Measurements from ENCODE around the gene WDR1.

Gene WDR1

DNA sequence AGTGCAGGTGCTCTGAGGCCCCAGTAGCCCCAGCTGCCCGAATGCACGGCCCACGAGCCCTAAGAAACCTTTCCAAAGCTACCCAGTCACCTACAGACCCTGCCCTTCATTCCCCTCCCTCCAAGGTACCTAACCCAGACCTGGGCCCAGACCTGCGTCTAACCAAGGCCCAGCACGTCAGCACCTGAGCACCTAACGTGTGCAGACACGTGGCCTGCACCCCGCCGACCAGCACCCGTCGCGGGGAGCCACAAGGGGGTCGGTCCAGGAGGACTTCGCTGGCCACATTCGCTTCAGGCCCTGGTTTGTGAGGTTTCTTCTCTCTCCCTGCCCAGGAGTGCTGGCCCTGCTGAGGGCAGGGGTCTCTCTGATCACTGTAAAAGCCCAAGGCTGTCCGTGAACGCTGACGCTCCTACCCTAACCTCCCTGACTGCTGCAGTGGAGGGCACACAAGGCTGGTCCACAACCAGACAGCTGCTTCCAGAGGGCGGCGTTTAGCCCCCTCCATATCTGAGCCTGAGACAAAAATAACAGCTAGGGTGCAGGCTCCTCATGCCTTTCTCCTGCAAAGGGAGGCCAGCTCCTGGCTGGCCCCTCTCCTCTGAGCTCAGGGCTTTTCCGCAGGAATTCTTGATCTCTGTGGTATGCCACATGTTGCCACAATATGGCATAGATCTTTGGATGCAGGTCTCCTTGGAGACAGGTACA, 31.8 kb downstream of the WDR1 start:
- Mint-ChIP-seq H3K9me3 (no peaks in the 10 kb centered on the region), H3K36me3 (ENCODE audit: low read depth) (peaks cover 67% of the 10 kb centered on the region), H3K4me1 (ENCODE audit: low read depth) (no peaks in the 10 kb centered on the region), H3K27ac (no peak overlapping the region), H3K27me3 (ENCODE audit: low read depth) (no peaks in the 10 kb centered on the region), H3K4me3 (no peak overlapping the region)
- no peak for DNase-seq (ENCODE audit: low spot score)

GRCh38 chr4:10083861-10084641, 32.5 kb downstream of the WDR1 start:
- no peaks in the 10 kb centered on the region for H3K27me3 Mint-ChIP-seq (ENCODE audit: low read depth)
- H3K4me3 Mint-ChIP-seq: no peak overlapping the region

DNA sequence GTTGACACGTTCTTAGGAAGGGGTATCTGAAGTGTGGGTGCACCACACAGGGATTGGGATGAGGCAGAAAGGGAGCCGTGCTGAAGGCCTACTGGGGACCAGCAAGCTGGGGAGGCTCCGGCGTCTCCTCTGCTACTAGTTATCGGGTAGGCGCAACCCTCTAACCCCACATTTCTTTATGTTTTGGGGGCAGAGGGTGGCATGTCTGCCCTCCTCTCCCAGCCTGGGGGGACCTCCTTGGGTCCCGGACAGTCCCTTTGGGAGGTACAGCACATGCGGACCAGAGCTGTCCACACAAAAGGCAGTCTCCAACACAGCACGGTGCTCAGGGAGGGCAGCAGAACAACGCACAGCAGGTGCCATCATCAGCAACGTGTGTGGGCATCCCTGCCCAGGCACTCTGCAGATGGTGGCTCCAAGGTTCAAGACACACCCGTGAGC, 33.2 kb downstream of the WDR1 start:
- Mint-ChIP-seq H3K27me3 (ENCODE audit: low read depth) (no peaks in the 10 kb centered on the region), H3K4me1 (ENCODE audit: low read depth) (no peaks in the 10 kb centered on the region), H3K27ac (no peak overlapping the region), H3K36me3 (ENCODE audit: low read depth) (peaks cover 65% of the 10 kb centered on the region), H3K4me3 (no peak overlapping the region), H3K9me3 (no peaks in the 10 kb centered on the region)
- DNase-seq (ENCODE audit: low spot score): no peak

More at GRCh38 chr4:10083861-10084641, 32.5 kb downstream of the WDR1 start:
- H3K27ac Mint-ChIP-seq: no peak overlapping the region
- no peaks in the 10 kb centered on the region for H3K4me1 Mint-ChIP-seq (ENCODE audit: low read depth)
- no peak for DNase-seq (ENCODE audit: low spot score)
- H3K9me3 Mint-ChIP-seq: no peaks in the 10 kb centered on the region
- H3K36me3 Mint-ChIP-seq (ENCODE audit: low read depth): peaks cover 67% of the 10 kb centered on the region

DNA sequence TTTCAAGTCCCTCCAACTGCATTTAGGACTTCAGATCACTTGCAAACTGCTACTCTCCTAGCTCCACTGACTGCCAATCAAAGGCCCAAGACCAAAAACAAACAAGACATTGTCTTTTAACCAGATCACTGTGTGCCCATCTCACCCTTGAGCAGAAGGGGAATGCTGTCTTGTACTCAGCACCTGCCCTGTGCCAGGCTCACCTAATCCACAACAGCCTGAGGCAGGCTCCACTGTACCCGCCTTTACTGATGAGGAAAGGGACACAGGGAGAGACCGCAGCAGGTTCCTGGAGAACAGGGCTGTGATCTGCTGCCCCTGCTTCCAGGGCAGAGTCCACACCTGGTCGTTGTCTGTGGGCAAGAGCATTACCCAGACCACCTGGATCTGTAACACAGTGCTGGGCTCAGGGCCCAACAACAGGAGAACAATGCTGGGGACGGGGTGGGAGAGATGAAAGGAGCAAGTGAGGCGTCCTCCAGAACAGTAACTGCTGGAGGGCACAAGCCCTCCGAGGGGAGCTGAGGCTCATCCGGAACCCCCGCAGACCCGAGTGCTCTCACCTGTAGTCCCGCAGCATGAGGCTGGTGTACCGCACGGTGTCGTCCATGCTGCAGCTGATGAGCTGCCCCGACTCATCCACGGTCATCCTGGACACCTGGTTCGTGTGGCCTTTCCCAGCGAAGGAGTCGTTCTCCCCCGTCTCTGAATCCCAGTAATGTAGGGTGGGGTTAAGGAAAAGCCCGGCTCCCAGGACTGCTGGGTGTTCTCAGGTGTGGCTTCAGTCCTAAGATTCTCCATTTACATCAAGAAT, 33.9 kb downstream of the WDR1 start:
- DNase-seq (ENCODE audit: low spot score): no peak
- peak overlapping the region; percentile 6 for H3K27ac Mint-ChIP-seq

DNA sequence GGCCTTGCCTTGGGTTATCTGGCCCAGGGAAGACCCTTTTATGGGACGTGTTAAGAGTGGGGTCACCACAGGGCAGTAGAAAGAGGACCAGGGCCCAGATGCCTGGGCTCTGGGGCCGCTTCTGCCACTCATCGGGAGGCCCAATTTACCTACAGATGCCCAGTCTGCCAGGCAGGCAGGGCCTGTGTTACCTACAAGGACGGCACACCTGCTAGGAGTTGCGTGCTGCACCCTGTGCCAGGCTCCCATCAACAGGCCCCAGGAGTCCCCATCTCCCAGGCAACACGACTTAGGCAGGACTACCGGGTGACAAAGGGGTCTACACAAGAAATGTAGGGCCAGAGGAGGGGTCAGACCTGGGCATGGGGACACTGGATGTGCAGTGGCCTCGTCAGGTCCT, 34.6 kb downstream of the WDR1 start:
- Mint-ChIP-seq H3K36me3 (ENCODE audit: low read depth) (peaks cover 61% of the 10 kb centered on the region), H3K27me3 (ENCODE audit: low read depth) (no peaks in the 10 kb centered on the region), H3K4me1 (ENCODE audit: low read depth) (no peaks in the 10 kb centered on the region), H3K9me3 (no peaks in the 10 kb centered on the region), H3K27ac (peak overlapping the region; percentile 6), H3K4me3 (no peak overlapping the region)
- DNase-seq (ENCODE audit: low spot score): no peak

More for the DNA sequence above, 33.9 kb downstream of the WDR1 start:
- H3K4me1 Mint-ChIP-seq (ENCODE audit: low read depth): no peaks in the 10 kb centered on the region
- peaks cover 63% of the 10 kb centered on the region for H3K36me3 Mint-ChIP-seq (ENCODE audit: low read depth)
- no peaks in the 10 kb centered on the region for H3K9me3 Mint-ChIP-seq
- no peaks in the 10 kb centered on the region for H3K27me3 Mint-ChIP-seq (ENCODE audit: low read depth)
- no peak overlapping the region for H3K4me3 Mint-ChIP-seq

DNA sequence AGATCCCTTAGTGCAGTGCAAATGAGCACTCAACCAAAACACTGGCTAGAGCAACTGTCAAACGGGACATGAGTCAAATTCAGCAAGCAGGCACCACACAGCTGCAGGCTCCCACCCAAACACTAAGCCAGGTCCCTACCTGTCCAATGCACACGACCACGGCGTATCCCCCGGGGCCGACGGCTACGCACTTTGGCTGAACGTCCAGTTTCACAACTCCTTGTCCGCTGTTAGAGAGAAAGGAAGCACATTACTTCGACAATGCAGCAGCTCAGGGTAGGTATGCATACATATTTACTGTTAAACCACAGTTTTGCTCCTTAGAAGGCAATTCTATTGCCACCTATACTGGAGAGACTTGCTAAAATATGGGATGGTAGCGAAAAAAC, 35.4 kb downstream of the WDR1 start:
- peaks cover 64% of the 10 kb centered on the region for H3K36me3 Mint-ChIP-seq (ENCODE audit: low read depth)
- DNase-seq (ENCODE audit: low spot score): no peak
- no peaks in the 10 kb centered on the region for H3K27me3 Mint-ChIP-seq (ENCODE audit: low read depth)
- H3K4me3 Mint-ChIP-seq: no peak overlapping the region
- no peaks in the 10 kb centered on the region for H3K4me1 Mint-ChIP-seq (ENCODE audit: low read depth)
- H3K27ac Mint-ChIP-seq: no peak overlapping the region
- H3K9me3 Mint-ChIP-seq: no peaks in the 10 kb centered on the region

GRCh38 chr4:10080589-10081217, 35.9 kb downstream of the WDR1 start:
- Mint-ChIP-seq H3K27me3 (ENCODE audit: low read depth) (no peaks in the 10 kb centered on the region), H3K4me1 (ENCODE audit: low read depth) (no peaks in the 10 kb centered on the region), H3K36me3 (ENCODE audit: low read depth) (peaks cover 63% of the 10 kb centered on the region), H3K27ac (no peak overlapping the region), H3K9me3 (no peaks in the 10 kb centered on the region), H3K4me3 (no peak overlapping the region)
- DNase-seq (ENCODE audit: low spot score): no peak

GRCh38 chr4:10079912-10080588, 36.5 kb downstream of the WDR1 start:
- peaks cover 63% of the 10 kb centered on the region for H3K36me3 Mint-ChIP-seq (ENCODE audit: low read depth)
- no peak overlapping the region for H3K27ac Mint-ChIP-seq
- no peaks in the 10 kb centered on the region for H3K9me3 Mint-ChIP-seq
- H3K4me1 Mint-ChIP-seq (ENCODE audit: low read depth): no peaks in the 10 kb centered on the region
- no peaks in the 10 kb centered on the region for H3K27me3 Mint-ChIP-seq (ENCODE audit: low read depth)
- no peak for DNase-seq (ENCODE audit: low spot score)
- no peak overlapping the region for H3K4me3 Mint-ChIP-seq

DNA sequence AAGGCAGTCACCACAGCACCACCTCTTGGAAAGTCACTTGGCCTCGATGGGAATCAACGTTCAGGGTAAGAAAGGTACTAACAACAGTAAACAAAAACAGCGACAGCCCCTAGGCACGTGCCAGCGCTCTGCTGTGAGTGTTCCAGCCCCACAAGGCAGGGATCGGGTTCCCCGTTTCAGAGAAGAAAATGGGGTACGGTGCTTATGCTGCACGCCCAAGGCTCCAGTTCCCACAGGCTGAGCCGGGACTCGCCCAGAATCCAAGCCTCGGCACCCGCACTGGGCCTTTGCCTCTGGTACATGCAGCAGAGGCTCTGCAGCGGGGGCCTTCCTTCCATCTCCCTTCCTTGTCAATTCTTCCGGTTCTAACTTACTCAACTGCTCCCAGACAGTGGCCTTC, 37.3 kb downstream of the WDR1 start:
- Mint-ChIP-seq H3K4me1 (ENCODE audit: low read depth) (no peaks in the 10 kb centered on the region), H3K27me3 (ENCODE audit: low read depth) (no peaks in the 10 kb centered on the region), H3K9me3 (no peaks in the 10 kb centered on the region), H3K4me3 (no peak overlapping the region), H3K36me3 (ENCODE audit: low read depth) (peaks cover 63% of the 10 kb centered on the region), H3K27ac (no peak overlapping the region)
- no peak for DNase-seq (ENCODE audit: low spot score)

- H3K36me3 Mint-ChIP-seq (ENCODE audit: low read depth): peaks cover 69% of the 10 kb centered on the region
- H3K27me3 Mint-ChIP-seq (ENCODE audit: low read depth): no peaks in the 10 kb centered on the region
- H3K9me3 Mint-ChIP-seq: no peaks in the 10 kb centered on the region
- DNase-seq (ENCODE audit: low spot score): no peak
- no peak overlapping the region for H3K4me3 Mint-ChIP-seq
- H3K27ac Mint-ChIP-seq: peak overlapping the region; percentile 55
- no peaks in the 10 kb centered on the region for H3K4me1 Mint-ChIP-seq (ENCODE audit: low read depth)
Measured at GRCh38 chr4:10078481-10079233, 37.9 kb downstream of the WDR1 start.

DNA sequence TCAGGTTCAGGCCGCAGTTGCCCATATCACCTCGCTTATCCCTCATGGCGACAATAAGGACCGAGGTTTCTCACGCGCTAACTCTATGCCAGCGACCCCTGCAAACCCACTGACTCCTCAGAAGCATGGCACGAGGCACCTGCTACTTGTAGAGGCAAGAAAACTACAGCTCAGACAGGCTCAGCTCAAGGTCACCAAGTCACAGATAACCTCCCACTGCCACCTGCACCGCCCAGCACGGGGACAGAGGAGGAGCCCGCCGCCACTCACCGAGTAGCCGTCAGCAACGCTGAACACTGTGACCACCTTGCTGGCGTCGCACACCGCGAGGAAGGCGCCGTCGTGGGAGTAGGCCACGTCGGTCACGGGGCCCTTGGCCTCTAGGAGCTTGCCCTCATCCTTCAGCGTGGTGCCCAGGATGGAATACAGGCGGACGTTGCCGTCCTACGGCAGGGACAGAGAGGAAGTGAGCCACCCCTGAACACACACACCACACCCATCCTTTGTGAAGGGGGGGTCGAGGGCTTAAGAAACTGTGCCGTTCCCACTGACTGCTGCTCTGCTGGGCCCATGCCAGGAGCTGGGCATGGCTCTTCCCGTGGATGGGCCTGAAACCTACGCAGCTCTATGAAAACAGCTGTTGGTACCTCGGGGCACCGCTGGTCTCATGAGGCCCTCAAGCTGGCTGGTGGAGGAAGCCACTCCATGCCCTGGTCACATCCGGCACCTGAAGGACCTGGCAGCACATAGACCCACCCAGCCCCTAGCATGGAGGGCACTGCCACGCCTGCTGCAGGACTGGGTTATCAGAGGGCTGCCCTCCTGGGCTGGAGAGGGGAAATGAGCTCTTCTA, 38.9 kb downstream of the WDR1 start:
- no peaks in the 10 kb centered on the region for H3K27me3 Mint-ChIP-seq (ENCODE audit: low read depth)
- peaks cover 73% of the 10 kb centered on the region for H3K36me3 Mint-ChIP-seq (ENCODE audit: low read depth)
- H3K4me3 Mint-ChIP-seq: no peak overlapping the region
- H3K9me3 Mint-ChIP-seq: no peaks in the 10 kb centered on the region
- H3K27ac Mint-ChIP-seq: peak overlapping the region; percentile 55
- H3K4me1 Mint-ChIP-seq (ENCODE audit: low read depth): no peaks in the 10 kb centered on the region
- DNase-seq (ENCODE audit: low spot score): no peak

DNA sequence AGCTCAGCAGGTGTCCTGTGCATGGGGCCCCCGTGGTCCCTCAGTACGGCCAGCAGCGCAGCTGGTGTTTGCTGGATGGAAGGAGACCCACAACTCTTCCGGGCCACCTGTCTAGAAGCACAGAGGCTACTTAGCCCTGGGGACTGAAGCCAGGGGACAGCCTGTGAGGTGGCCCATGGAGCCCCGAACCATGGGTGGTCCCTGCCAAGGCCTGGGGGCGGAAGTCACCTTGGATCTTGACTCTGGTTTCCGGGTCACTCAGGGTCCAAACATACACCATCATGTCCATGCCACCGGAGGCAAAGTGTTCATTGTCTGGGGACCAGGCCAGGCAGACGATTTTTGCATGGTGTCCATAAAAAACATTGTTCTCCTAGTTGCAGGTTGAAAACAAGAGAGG, 39.5 kb downstream of the WDR1 start:
- H3K27ac Mint-ChIP-seq: no peak overlapping the region
- peaks cover 2% of the 10 kb centered on the region for H3K4me1 Mint-ChIP-seq (ENCODE audit: low read depth)
- H3K36me3 Mint-ChIP-seq (ENCODE audit: low read depth): peaks cover 73% of the 10 kb centered on the region

More for the DNA sequence above, 39.5 kb downstream of the WDR1 start:
- H3K27me3 Mint-ChIP-seq (ENCODE audit: low read depth): no peaks in the 10 kb centered on the region
- DNase-seq (ENCODE audit: low spot score): no peak
- no peaks in the 10 kb centered on the region for H3K9me3 Mint-ChIP-seq
- no peak overlapping the region for H3K4me3 Mint-ChIP-seq

All from T-helper 2 cell treated with Interferon-gamma antibody and Interleukin-4, amounts not matched to agents 5 μg/mL and 100 μg/mL, for 36 hours (primary cell).